Type B pancreatic cell (in vitro differentiated cells): ENCODE measurements around the gene IRX6. TPM values are rescaled to one million over a fixed set of nuclear protein-coding genes. Genes with fewer than 3 reads are reported as not detected.
A peak's percentile ranks its signal among the peaks of the same experiment; 100 is the strongest.

ENCODE experiments used
- DNase-seq: peaks from one replicate; pipeline ENCODE4 v3.0.0; 2021; ENCODE audit warnings: mixed read lengths; ENCODE audit not compliant: unreplicated experiment; ENCODE audit errors: extremely low spot score
- H3K27ac Mint-ChIP-seq: 2 replicates; pipeline ENCODE4 v1.8.0; 2021; ENCODE audit warnings: mild to moderate bottlenecking, mixed read lengths
- H3K27me3 Mint-ChIP-seq: 2 replicates; pipeline ENCODE4 v1.8.0; 2021; ENCODE audit warnings: mixed read lengths
- H3K36me3 Mint-ChIP-seq: 2 replicates; pipeline ENCODE4 v1.8.0; 2021; ENCODE audit warnings: mixed read lengths
- H3K4me1 Mint-ChIP-seq: one replicate; pipeline ENCODE4 v1.8.0; 2021; ENCODE audit warnings: mixed read lengths; ENCODE audit not compliant: unreplicated experiment
- H3K4me3 Mint-ChIP-seq: 2 replicates; pipeline ENCODE4 v1.8.0; 2021; ENCODE audit warnings: mild to moderate bottlenecking, mixed read lengths
- H3K9me3 Mint-ChIP-seq: 2 replicates; pipeline ENCODE4 v1.8.0; 2021; ENCODE audit warnings: mixed read lengths
- CTCF ChIP-seq: fragments of 200-600 bp; sonication (generic); conservative IDR thresholded peaks from 2 replicates; pipeline ENCODE4 v1.5.0; 2021; ENCODE audit warnings: antibody characterized with exemption, mild to moderate bottlenecking
- total RNA-seq: library from RNA; stranded (reverse); gene quantifications from 2 replicates; pipeline ENCODE4 v1.2.1, GENCODE V29; 2021; ENCODE audit warnings: low replicate concordance

The IRX6 gene
- total RNA-seq, 1 donor from 2014 or later, result 1.5 TPM

GRCh38 chr16:55351936-55352335 is 27.9 kb downstream of the IRX6 start:
- DNase-seq, result no peak
- TF ChIP-seq CTCF, result no peak
- Mint-ChIP-seq H3K27me3 (peaks cover 6% of the 10 kb centered on the region), H3K9me3 (peaks cover 5% of the 10 kb centered on the region), H3K4me3 (no peak overlapping the region), H3K27ac (no peak overlapping the region), H3K36me3 (no peaks in the 10 kb centered on the region), H3K4me1 (no peaks in the 10 kb centered on the region)

GRCh38 chr16:55357241-55357640 is 33.2 kb downstream of the IRX6 start:
- no peaks in the 10 kb centered on the region for H3K9me3 Mint-ChIP-seq
- H3K36me3 Mint-ChIP-seq, result no peaks in the 10 kb centered on the region
- H3K4me3 Mint-ChIP-seq, result no peak overlapping the region
- no peak for TF ChIP-seq CTCF
- H3K27ac Mint-ChIP-seq, result no peak overlapping the region
- DNase-seq, result no peak
- peaks cover 4% of the 10 kb centered on the region for H3K27me3 Mint-ChIP-seq
- H3K4me1 Mint-ChIP-seq, result no peaks in the 10 kb centered on the region

- DNase-seq, result no peak
- no peaks in the 10 kb centered on the region for H3K36me3 Mint-ChIP-seq
- no peak overlapping the region for H3K27ac Mint-ChIP-seq
- no peak overlapping the region for H3K4me3 Mint-ChIP-seq
- peaks cover 16% of the 10 kb centered on the region for H3K27me3 Mint-ChIP-seq
- H3K4me1 Mint-ChIP-seq, result no peaks in the 10 kb centered on the region
- H3K9me3 Mint-ChIP-seq, result no peaks in the 10 kb centered on the region
- TF ChIP-seq CTCF, result no peak
Observed at GRCh38 chr16:55359946-55360345, 35.9 kb downstream of the IRX6 start.

- no peak for DNase-seq
- H3K4me1 Mint-ChIP-seq, result peaks cover 15% of the 10 kb centered on the region
- TF ChIP-seq CTCF, result no peak
- no peaks in the 10 kb centered on the region for H3K9me3 Mint-ChIP-seq
- peaks cover 49% of the 10 kb centered on the region for H3K27me3 Mint-ChIP-seq
- no peaks in the 10 kb centered on the region for H3K36me3 Mint-ChIP-seq
- H3K4me3 Mint-ChIP-seq, result no peak overlapping the region
- H3K27ac Mint-ChIP-seq, result no peak overlapping the region
Observed at GRCh38 chr16:55364811-55365210, 40.8 kb downstream of the IRX6 start.

GRCh38 chr16:55367301-55367811 is 43.4 kb downstream of the IRX6 start:
- H3K4me3 Mint-ChIP-seq, result peak overlapping the region; percentile 6
- H3K36me3 Mint-ChIP-seq, result no peaks in the 10 kb centered on the region
- peaks cover 23% of the 10 kb centered on the region for H3K4me1 Mint-ChIP-seq
- no peak overlapping the region for H3K27ac Mint-ChIP-seq
- no peaks in the 10 kb centered on the region for H3K9me3 Mint-ChIP-seq
- no peak for TF ChIP-seq CTCF
- peaks cover 71% of the 10 kb centered on the region for H3K27me3 Mint-ChIP-seq
- DNase-seq, result no peak
